Subcutaneous abdominal adipose tissue (tissue), 5 donors: ENCODE measurements around the gene PER2.
"Not testable (repeated sequence)": the region's sequence is repeated elsewhere in the genome, so short reads cannot be mapped to it uniquely, and the experiment has no call there.

Source experiments
- H3K27ac ChIP-seq: one replicate; pipeline ENCODE4 v1.7.0; 2013; ENCODE audit warnings: low read depth, mild to moderate bottlenecking, inconsistent platforms, low read length, moderate library complexity
- H3K27me3 ChIP-seq, 5 donors: one replicate each; pipeline ENCODE4 v1.7.0; 2013; ENCODE audit warnings: low read length in 5 of 5, inconsistent platforms in 1 of 5; ENCODE audit not compliant: control insufficient read depth in 5 of 5, insufficient read depth in 4 of 5
- H3K36me3 ChIP-seq, 5 donors: one replicate each; pipeline ENCODE4 v1.7.0; 2013; ENCODE audit warnings: low read length in 5 of 5; ENCODE audit not compliant: control insufficient read depth in 5 of 5, insufficient read depth in 5 of 5
- H3K4me1 ChIP-seq, 5 donors: one replicate each; pipeline ENCODE4 v1.7.0; 2013; ENCODE audit warnings: low read length in 5 of 5, mild to moderate bottlenecking in 3 of 5, moderate library complexity in 1 of 5; ENCODE audit not compliant: control insufficient read depth in 5 of 5, insufficient read depth in 5 of 5
- H3K4me3 ChIP-seq, 5 donors: one replicate each; pipeline ENCODE4 v1.7.0; 2013; ENCODE audit warnings: low read length in 5 of 5, low read depth in 1 of 5
- H3K9ac ChIP-seq, 5 donors: one replicate each; pipeline ENCODE4 v1.7.0; 2013; ENCODE audit warnings: low read length in 5 of 5, mild to moderate bottlenecking in 4 of 5, moderate library complexity in 3 of 5
- H3K9me3 ChIP-seq, 5 donors: one replicate each; pipeline ENCODE4 v1.7.0; 2013; ENCODE audit warnings: low read length in 5 of 5; ENCODE audit not compliant: control insufficient read depth in 5 of 5
- donor health status: healthy.
- donor health status: healthy.
- donor health status: healthy.
- donor health status: healthy.
- donor health status: healthy.

The PER2 gene

DNA sequence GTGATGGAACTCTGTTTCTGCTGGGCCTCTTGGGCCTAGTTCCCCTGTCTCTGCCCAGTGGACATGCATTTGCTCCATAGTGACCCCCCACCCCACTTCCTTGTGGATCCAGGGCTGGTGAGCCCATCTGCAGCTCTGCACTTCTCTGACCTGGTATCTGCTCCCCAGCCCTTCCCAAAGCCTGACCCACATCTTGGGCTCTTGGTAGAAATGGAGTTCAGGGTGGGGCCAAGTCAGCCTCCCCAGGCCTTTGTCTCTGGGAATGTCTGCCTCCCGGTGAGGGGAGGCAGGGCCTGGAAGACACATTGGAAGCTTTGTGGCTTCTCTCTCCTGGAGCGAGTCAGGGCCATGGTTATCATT is 25.6 kb upstream of the PER2 start:
- peaks cover 0 to 7% (median 0%) of the 10 kb centered on the region in 5 donors for H3K27me3 ChIP-seq
- H3K27ac ChIP-seq, result no peak overlapping the region
- no peaks in the 10 kb centered on the region for H3K4me1 ChIP-seq
- H3K9me3 ChIP-seq, result no peaks in the 10 kb centered on the region
- H3K4me3 ChIP-seq, result no peak overlapping the region
- no peak overlapping the region for H3K9ac ChIP-seq
- H3K36me3 ChIP-seq, result no peaks in the 10 kb centered on the region

DNA sequence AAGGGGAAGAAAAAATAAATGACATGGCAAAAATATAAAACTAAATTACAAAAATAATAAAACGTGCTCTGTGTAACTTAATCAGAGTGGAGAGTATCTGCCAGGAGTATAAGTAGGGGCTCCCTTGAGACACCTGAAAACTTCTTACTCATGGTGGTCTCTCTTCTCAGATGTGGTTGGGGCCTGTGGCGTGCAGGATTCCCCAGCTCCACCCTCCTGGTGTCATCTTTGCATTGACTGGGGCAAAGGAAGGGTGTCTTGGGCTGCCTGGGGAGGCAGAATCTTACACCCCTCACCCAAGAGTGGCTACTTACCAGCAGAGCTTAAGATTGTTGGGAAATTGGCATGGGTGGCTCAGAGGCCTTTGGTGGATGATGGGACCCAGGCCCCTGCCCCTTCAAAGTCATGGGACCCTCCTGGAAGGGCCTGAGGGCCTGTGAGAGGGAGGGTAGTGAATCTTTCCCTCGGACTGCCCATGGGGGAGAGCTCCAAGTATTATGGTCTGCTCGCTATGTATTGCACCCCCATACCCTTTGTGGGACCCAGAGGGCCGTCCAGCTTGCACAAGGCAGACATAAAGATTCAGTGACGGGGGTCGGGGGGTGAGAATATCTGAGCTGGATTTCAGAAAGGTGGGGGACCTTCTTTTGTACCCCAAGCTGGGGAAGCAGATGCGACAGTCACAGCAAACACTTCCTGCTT is 25.0 kb upstream of the PER2 start:
- no peak overlapping the region for H3K9ac ChIP-seq
- no peaks in the 10 kb centered on the region for H3K36me3 ChIP-seq
- no peak overlapping the region for H3K27ac ChIP-seq
- H3K27me3 ChIP-seq, result peaks cover 0 to 7% (median 0%) of the 10 kb centered on the region in 5 donors
- H3K4me3 ChIP-seq, result no peak overlapping the region
- H3K9me3 ChIP-seq, result no peaks in the 10 kb centered on the region
- H3K4me1 ChIP-seq, result no peaks in the 10 kb centered on the region

DNA sequence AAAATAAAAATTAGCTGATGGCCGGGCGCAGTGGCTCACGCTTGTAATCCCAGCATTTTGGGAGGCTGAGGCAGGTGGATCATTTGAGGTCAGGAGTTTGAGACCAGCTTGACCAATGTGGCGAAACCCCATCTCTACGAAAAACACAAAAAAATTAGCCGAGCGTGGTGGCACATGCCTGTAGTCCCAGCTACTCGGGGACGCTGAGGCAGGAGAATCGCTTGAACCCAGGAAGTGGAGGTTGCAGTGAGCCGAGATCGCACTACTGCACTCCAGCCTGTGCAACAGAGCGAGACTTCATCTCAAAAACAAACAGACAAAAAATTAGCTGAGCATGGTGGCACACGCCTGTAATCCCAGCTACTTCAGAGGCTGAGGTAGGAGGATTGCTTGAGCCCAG is 22.3 kb upstream of the PER2 start:
- not testable (repeated sequence) for H3K27me3 ChIP-seq, H3K4me3 ChIP-seq, H3K9me3 ChIP-seq, H3K27ac ChIP-seq, H3K36me3 ChIP-seq, H3K9ac ChIP-seq
- peaks cover 0 to 12% (median 6%) of the 10 kb centered on the region in 5 donors for H3K4me1 ChIP-seq

DNA sequence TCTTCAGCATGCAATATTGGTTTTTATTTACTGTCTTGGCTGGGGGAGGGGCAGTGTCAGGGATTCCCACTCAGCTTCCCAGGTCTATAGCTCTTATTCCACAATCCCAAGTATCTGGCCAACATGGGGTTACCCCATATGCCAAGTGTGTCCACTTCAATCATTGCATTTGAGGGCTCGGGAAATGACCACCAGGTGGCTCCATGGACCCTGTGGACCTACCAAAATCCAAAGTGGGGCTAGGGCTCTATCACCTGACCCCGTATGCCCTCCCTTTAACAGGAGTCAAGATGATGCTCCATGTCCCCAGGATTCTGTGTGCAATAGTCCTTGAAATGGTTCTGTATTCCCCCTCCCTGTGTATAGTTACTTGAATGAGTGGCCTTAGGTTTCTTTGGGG is 19.8 kb upstream of the PER2 start:
- Histone ChIP-seq H3K9ac (no peak overlapping the region), H3K4me1 (peaks cover 0 to 12% (median 6%) of the 10 kb centered on the region in 5 donors), H3K4me3 (no peak overlapping the region), H3K27me3 (no peaks in the 10 kb centered on the region), H3K9me3 (no peaks in the 10 kb centered on the region), H3K36me3 (no peaks in the 10 kb centered on the region), H3K27ac (no peak overlapping the region)

DNA sequence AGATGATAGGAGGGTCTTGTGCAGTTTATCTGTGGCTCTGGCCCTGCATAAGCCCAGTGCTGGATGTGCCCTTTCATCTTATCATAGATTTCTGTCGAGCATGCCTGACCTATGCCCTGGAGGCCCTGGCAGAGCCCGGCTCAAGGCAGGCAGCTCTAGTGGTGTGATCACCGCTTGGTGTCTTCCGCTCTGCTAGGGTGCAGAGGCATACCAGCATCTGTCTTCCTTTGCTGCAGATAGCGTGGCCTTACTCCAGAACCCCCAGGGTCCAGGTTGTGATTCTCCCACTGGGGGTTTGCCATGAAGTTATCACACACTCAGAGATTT is 18.2 kb upstream of the PER2 start:
- Histone ChIP-seq H3K4me3 (no peak overlapping the region), H3K27me3 (no peaks in the 10 kb centered on the region), H3K9me3 (no peaks in the 10 kb centered on the region), H3K27ac (no peak overlapping the region), H3K4me1 (peaks cover 0 to 12% (median 6%) of the 10 kb centered on the region in 5 donors), H3K9ac (no peak overlapping the region), H3K36me3 (no peaks in the 10 kb centered on the region)

DNA sequence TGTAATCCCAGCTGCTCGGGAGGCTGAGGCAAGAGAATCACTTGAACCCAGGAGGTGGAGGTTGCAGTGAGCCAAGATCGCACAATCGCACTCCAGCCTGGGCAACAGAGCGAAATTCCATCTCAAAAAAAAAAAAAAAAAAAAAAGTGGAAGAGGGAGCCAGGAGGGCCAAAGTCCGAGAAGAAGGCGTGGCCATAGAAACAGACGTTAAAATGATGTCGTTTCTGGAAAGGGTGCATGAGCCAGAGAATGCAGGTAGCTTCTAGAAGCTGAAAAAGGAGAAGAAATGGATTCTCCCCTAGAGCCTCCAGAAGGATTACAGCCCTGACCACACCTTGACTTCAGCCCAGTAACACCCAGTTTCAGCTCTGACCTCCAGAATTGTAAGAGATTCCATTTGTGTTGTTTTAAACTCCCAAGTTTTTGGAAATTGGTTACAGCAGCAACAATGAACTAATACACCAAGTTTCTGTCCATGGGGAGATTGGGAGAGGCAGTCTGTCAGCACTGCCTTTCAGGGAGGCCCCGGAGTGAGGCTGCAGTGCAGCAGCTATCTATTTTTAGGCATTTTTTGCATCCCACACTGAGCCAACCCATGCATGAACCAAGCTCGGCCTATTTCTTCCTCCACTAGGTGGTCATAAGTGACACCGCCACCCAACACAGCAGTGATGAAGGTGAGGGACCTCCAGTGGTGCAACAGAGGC is 17.7 kb upstream of the PER2 start:
- no peak overlapping the region for H3K4me3 ChIP-seq
- no peak overlapping the region for H3K27ac ChIP-seq
- H3K4me1 ChIP-seq, result peaks cover 0 to 12% (median 6%) of the 10 kb centered on the region in 5 donors
- H3K9me3 ChIP-seq, result no peaks in the 10 kb centered on the region
- no peak overlapping the region for H3K9ac ChIP-seq
- H3K27me3 ChIP-seq, result no peaks in the 10 kb centered on the region
- no peaks in the 10 kb centered on the region for H3K36me3 ChIP-seq

DNA sequence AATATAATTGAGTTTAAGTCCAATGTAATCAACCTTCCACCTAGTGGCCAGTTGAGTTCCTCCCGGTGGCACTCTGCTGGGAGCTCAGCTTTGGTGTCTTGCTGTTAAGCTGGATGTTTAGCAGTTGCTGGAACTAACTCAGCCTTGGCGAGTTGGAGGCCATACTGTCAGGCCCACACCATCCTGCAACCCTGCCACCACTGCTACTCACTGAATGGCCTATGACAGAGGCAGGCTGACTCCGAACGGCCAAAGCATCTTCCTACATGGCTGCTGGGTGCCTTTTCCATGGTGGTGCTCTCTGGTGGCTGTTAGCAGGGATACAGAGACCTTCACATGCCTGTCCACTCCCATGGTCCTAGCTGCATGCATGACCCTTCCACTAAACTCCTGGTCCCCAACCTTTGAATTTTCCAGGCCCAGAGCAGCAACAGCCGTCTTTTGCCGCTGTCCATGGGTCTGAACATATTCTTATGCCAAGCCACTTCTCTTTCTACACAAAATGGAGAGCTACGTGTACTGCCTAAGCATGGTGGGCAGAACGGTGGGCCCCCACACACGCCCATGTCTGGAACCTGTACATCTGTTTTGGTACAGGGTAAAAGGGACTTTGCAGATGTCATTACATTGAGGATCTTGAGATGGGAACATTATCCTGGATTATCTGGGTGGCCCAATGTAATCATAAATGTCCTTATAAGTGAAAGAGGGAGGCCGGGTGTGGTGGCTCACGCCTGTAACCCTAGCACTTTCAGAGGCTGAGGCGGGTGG is 16.9 kb upstream of the PER2 start:
- peaks cover 0 to 18% (median 9%) of the 10 kb centered on the region in 5 donors for H3K4me1 ChIP-seq
- no peaks in the 10 kb centered on the region for H3K36me3 ChIP-seq
- no peaks in the 10 kb centered on the region for H3K27me3 ChIP-seq
- H3K9me3 ChIP-seq, result no peaks in the 10 kb centered on the region
- no peak overlapping the region for H3K9ac ChIP-seq
- no peak overlapping the region for H3K4me3 ChIP-seq
- no peak overlapping the region for H3K27ac ChIP-seq

DNA sequence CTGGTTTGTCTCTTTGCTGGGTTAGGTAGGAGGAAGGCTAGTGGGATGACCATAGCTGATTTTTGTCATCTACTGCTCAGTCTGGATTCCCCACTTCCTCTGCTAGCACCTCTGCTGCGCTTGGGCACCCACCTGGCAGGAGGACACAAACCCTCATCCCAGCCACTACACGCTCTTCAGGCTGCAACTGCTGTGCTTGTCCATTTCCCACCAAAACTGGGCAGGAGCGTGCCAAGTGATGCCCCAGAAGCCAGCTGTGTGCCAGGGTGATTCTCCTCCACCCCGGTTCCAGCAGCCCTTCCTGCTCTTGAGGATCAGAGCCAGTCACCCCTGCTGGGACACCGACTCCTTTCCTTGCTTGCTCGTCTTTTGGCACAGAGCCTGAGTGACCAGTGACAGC is 15.7 kb upstream of the PER2 start:
- H3K27me3 ChIP-seq, result no peaks in the 10 kb centered on the region
- no peak overlapping the region for H3K4me3 ChIP-seq
- H3K27ac ChIP-seq, result no peak overlapping the region
- no peaks in the 10 kb centered on the region for H3K9me3 ChIP-seq
- peaks cover 0 to 27% (median 15%) of the 10 kb centered on the region in 5 donors for H3K4me1 ChIP-seq
- no peaks in the 10 kb centered on the region for H3K36me3 ChIP-seq
- H3K9ac ChIP-seq, result no peak overlapping the region

DNA sequence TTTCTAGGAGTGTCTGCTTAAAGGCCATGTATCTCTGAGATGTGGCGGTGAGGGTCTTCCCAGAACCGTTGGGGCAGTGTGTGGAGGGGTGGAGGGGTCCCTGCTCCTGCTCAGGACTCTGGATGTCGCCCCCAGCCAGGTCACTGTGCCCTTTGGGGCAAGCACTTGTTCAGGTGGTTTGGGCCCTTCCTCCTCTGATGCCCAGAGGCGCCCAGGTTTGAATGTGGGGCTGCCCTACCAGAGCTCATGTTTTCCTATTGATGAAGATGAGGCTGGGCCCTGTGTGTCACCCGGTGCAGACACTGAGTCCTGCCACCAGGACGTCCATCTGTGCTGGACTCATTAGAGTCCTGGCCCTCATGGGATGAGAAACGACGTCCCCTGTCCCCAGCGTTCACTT is 14.3 kb upstream of the PER2 start:
- Histone ChIP-seq H3K27ac (no peak overlapping the region), H3K4me3 (no peak overlapping the region), H3K4me1 (peaks cover 2 to 28% (median 15%) of the 10 kb centered on the region in 5 donors), H3K36me3 (no peaks in the 10 kb centered on the region), H3K27me3 (no peaks in the 10 kb centered on the region), H3K9me3 (no peaks in the 10 kb centered on the region), H3K9ac (no peak overlapping the region)

DNA sequence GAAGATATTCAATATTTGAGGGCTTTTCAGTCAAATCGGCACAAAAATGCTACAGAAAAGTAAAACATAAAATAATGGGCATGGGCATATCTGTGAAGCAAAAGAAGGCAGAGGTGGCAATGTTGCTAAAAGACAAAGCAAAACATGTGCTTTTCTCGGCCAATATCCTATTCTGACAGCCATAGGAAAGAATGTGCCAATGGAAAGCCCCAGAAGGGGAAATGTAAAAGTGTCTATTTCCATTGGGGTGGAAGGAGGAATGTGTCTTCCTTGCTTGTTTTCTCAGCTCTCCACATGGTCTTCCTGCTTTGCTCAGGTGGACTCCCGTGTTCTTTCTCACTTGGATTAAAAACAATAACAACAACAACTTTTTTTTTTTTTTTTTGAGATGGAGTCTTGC is 13.7 kb upstream of the PER2 start:
- Histone ChIP-seq H3K27ac (no peak overlapping the region), H3K9ac (no peak overlapping the region), H3K4me3 (no peak overlapping the region), H3K27me3 (peaks cover 0 to 4% (median 0%) of the 10 kb centered on the region in 5 donors), H3K4me1 (peaks cover 2 to 33% (median 15%) of the 10 kb centered on the region in 5 donors), H3K9me3 (no peaks in the 10 kb centered on the region), H3K36me3 (no peaks in the 10 kb centered on the region)
